Adrenal gland (tissue), 5 donors: ENCODE measurements around the gene RAI14.

Experiments used
- POLR2A ChIP-seq, 2 donors: fragments of 450-650 bp; IDR thresholded peaks; one replicate each; pipeline ENCODE4 v1.6.1; 2017; ENCODE audit warnings: antibody characterized with exemption in 2 of 2, mild to moderate bottlenecking in 2 of 2, moderate library complexity in 1 of 2
- TF ChIP-seq, protein P1 (sequence below), 6 experiments: fragments of 450-650 bp in 4 of 6; fragments of 200-600 bp in 2 of 6; sonication (generic) in 1 of 6; IDR thresholded peaks; 1 replicate in 5 of 6; 2 replicates in 1 of 6; pipeline versions ENCODE4 v1.5.1 to v1.8.0; 2016 to 2021; ENCODE audit warnings: antibody characterized with exemption in 6 of 6, mild to moderate bottlenecking in 2 of 6, moderate library complexity in 1 of 6
- donor health status: DM: no; HTN: no; CAD: no.

DNA sequence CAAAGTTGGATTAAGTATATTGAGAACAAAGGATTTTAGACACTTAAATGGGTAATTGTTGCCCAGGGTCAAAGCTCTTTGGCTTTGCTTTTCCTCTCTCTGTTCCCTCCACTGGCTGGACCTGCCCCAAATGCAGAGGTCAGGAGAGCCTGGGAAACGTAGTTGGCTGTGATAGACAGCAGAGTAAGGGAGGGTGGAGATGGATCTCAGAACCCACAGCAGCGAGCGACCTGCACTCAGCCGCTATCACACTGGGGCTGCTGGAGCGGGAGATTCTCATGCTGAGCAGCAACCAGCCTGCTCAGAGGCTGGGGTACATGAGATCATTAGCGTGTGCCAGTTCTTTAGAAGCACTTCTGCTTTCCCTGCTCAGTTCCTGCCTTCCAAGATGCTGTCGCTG, 111.1 kb downstream of the RAI14 start:
- no peak for TF ChIP-seq POLR2A (IDR thresholded peaks at IDR 0.05)
- TF ChIP-seq, protein P1, sequence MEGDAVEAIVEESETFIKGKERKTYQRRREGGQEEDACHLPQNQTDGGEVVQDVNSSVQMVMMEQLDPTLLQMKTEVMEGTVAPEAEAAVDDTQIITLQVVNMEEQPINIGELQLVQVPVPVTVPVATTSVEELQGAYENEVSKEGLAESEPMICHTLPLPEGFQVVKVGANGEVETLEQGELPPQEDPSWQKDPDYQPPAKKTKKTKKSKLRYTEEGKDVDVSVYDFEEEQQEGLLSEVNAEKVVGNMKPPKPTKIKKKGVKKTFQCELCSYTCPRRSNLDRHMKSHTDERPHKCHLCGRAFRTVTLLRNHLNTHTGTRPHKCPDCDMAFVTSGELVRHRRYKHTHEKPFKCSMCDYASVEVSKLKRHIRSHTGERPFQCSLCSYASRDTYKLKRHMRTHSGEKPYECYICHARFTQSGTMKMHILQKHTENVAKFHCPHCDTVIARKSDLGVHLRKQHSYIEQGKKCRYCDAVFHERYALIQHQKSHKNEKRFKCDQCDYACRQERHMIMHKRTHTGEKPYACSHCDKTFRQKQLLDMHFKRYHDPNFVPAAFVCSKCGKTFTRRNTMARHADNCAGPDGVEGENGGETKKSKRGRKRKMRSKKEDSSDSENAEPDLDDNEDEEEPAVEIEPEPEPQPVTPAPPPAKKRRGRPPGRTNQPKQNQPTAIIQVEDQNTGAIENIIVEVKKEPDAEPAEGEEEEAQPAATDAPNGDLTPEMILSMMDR (IDR thresholded peaks at IDR 0.05) = no peak
